Measurements from ENCODE around the gene SACS. TPM values are rescaled to one million over a fixed set of nuclear protein-coding genes. Genes with fewer than 3 reads are reported as not detected.
"Not testable (repeated sequence)": the region's sequence is repeated elsewhere in the genome, so short reads cannot be mapped to it uniquely, and the experiment has no call there.

The SACS gene
- total RNA-seq, 1 donor from 2014 or later = 26.2 TPM

- no peak for DNase-seq (ENCODE audit: low read depth in 2 of 2)
Observed at GRCh38 chr13:23418776-23419683, 14.5 kb downstream of the SACS start.

GRCh38 chr13:23414682-23415081, 18.8 kb downstream of the SACS start:
- no peak for DNase-seq (ENCODE audit: low read depth in 2 of 2)

GRCh38 chr13:23411706-23412105, 21.8 kb downstream of the SACS start:
- no peak for DNase-seq (ENCODE audit: low read depth in 2 of 2)

- DNase-seq (ENCODE audit: low read depth in 2 of 2) = peak in 1 of 2 donors; percentile 74
Observed at GRCh38 chr13:23411220-23411619, 22.3 kb downstream of the SACS start.

GRCh38 chr13:23408026-23408425, 25.5 kb downstream of the SACS start:
- DNase-seq (ENCODE audit: low read depth in 2 of 2) = no peak

GRCh38 chr13:23401156-23401555, 32.3 kb downstream of the SACS start:
- not testable (repeated sequence) for DNase-seq (ENCODE audit: low read depth in 2 of 2)

- no peak for DNase-seq (ENCODE audit: low read depth in 2 of 2)
Observed at GRCh38 chr13:23399347-23399746, 34.2 kb downstream of the SACS start.

GRCh38 chr13:23394821-23395220, 38.7 kb downstream of the SACS start:
- DNase-seq (ENCODE audit: low read depth in 2 of 2) = no peak

- no peak for DNase-seq (ENCODE audit: low read depth in 2 of 2)
Observed at GRCh38 chr13:23392925-23393645, 40.4 kb downstream of the SACS start.

GRCh38 chr13:23392313-23392712, 41.2 kb downstream of the SACS start:
- DNase-seq (ENCODE audit: low read depth in 2 of 2) = no peak

- DNase-seq (ENCODE audit: low read depth in 2 of 2) = no peak
Observed at GRCh38 chr13:23391752-23392151, 41.8 kb downstream of the SACS start.

- no peak for DNase-seq (ENCODE audit: low read depth in 2 of 2)
Observed at GRCh38 chr13:23386533-23386932, 47.0 kb downstream of the SACS start.

- DNase-seq (ENCODE audit: low read depth in 2 of 2) = no peak
Observed at GRCh38 chr13:23385931-23386330, 47.6 kb downstream of the SACS start.

- peak in 1 of 2 donors; percentile 38 for DNase-seq (ENCODE audit: low read depth in 2 of 2)
Observed at GRCh38 chr13:23384111-23384510, 49.4 kb downstream of the SACS start.

GRCh38 chr13:23383151-23383550, 50.4 kb downstream of the SACS start:
- DNase-seq (ENCODE audit: low read depth in 2 of 2) = no peak

- peak in 1 of 2 donors; percentile 74 for DNase-seq (ENCODE audit: low read depth in 2 of 2)
Observed at GRCh38 chr13:23381866-23382265, 51.6 kb downstream of the SACS start.

- DNase-seq (ENCODE audit: low read depth in 2 of 2) = no peak
Observed at GRCh38 chr13:23380534-23380933, 53.0 kb downstream of the SACS start.

- peak; percentile 91 to 94 for DNase-seq (ENCODE audit: low read depth in 2 of 2)
Observed at GRCh38 chr13:23377983-23378632, 55.4 kb downstream of the SACS start.

GRCh38 chr13:23377579-23377978, 55.9 kb downstream of the SACS start:
- DNase-seq (ENCODE audit: low read depth in 2 of 2) = no peak

- DNase-seq (ENCODE audit: low read depth in 2 of 2) = peak; percentile 97
Observed at GRCh38 chr13:23375001-23375971, 58.2 kb downstream of the SACS start.

Data from lung microvascular endothelial cell (primary cell).